NT2/D1 (cell line): ENCODE results near the gene FILIP1L.
"Not testable (repeated sequence)": the region's sequence is repeated elsewhere in the genome, so short reads cannot be mapped to it uniquely, and the experiment has no call there.

Source experiments
- DNase-seq: peaks from one replicate; pipeline ENCODE4 v3.0.0-alpha.2; 2011; ENCODE audit warnings: low read depth, low spot score
- H3K27me3 ChIP-seq: 2 replicates; pipeline ENCODE4 v1.6.0; 2011; ENCODE audit warnings: mild to moderate bottlenecking; ENCODE audit not compliant: insufficient read length, insufficient read depth
- H3K36me3 ChIP-seq: 2 replicates; pipeline ENCODE4 v1.6.1; 2011; ENCODE audit warnings: mild to moderate bottlenecking, low read length, mixed read lengths; ENCODE audit not compliant: insufficient read depth, insufficient read length
- H3K4me1 ChIP-seq: 2 replicates; pipeline ENCODE4 v1.5.1; 2011; ENCODE audit not compliant: insufficient read depth, insufficient read length
- H3K4me3 ChIP-seq: 2 replicates; pipeline ENCODE4 v1.5.1; 2011; ENCODE audit warnings: low read depth; ENCODE audit not compliant: insufficient read length
- H3K9ac ChIP-seq: 2 replicates; pipeline ENCODE4 v1.6.0; 2011; ENCODE audit warnings: low read depth; ENCODE audit not compliant: insufficient read length
- H3K9me3 ChIP-seq: 2 replicates; pipeline ENCODE4 v1.5.1; 2011; ENCODE audit warnings: mild to moderate bottlenecking, low read length; ENCODE audit not compliant: insufficient read depth
- SUZ12 ChIP-seq: IDR thresholded peaks from 2 replicates; pipeline ENCODE4 v1.6.1; 2011; ENCODE audit not compliant: insufficient read length, insufficient read depth; ENCODE audit errors: extremely low read depth
- YY1 ChIP-seq: IDR thresholded peaks from 2 replicates; pipeline ENCODE4 v1.6.1; 2011; ENCODE audit not compliant: insufficient read length, insufficient read depth
- ZNF274 ChIP-seq: IDR thresholded peaks from 2 replicates; pipeline ENCODE4 v1.6.1; 2011; ENCODE audit warnings: mild to moderate bottlenecking, low read depth, low read length

FILIP1L gene

DNA sequence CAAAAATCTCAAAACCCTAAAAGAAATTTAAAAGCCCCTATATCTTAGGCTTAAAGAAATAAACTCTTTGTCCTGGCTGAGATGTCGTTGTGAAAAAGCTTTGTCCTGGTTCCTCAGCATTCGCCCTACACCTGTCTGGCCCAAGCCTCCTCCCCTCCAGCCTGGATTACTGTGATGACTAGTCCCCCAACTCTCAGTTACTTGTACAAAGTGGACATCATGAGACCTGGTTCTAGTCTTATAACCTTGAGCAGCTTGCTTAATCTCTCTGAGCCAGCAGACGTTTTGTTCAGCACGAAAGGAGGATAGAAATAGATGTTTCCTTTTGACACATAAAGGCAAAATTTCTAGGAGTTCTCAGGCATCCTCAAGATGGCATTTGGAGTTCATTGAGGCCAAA, 51.6 kb downstream of the FILIP1L start:
- no peaks in the 10 kb centered on the region for H3K36me3 ChIP-seq
- TF ChIP-seq ZNF274 (no peak), YY1 (no peak), SUZ12 (no peak)
- no peaks in the 10 kb centered on the region for H3K27me3 ChIP-seq
- H3K4me1 ChIP-seq: no peaks in the 10 kb centered on the region
- no peak overlapping the region for H3K9ac ChIP-seq
- no peak overlapping the region for H3K4me3 ChIP-seq
- no peak for DNase-seq
- H3K9me3 ChIP-seq: no peaks in the 10 kb centered on the region

DNA sequence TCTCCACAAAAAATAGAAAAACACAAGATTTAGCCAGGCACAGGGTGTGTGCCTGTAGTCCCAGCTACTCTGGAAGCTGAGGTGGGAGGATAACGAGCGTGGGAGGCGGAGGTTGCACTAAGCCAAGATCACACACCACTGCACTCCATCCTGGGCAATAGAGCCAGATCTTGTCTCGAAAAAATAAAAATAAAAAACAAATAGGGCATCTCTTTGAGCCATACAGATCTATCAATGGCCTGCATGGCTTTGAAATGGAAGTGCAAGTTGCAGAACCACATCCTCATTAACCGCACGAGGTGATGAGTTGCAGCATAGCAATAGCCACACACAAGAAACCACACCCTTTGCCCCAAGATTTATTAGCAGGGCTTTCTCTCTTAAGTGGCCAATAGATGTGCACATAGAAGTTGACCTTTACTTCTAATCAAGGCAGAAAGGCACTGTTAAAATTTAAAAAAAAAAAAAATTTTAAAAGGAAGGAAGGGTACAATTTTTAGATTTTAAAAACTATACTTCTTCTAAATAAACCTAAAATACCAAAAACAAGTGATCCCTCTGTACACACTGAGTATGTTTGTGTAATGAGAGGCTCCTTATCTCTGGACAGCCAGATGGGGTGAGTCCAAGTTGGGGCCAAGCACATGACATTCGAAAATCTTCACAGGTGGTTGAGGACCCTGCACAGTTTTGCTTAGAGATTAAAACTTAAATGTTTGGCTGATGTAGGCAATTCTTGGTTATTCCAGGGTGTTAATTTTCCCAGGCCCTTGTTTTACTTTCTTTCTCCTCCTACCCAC, 53.4 kb downstream of the FILIP1L start:
- no peak overlapping the region for H3K9ac ChIP-seq
- no peaks in the 10 kb centered on the region for H3K9me3 ChIP-seq
- H3K4me1 ChIP-seq: no peaks in the 10 kb centered on the region
- no peak for TF ChIP-seq YY1
- no peak for TF ChIP-seq SUZ12
- TF ChIP-seq ZNF274: no peak
- DNase-seq: no peak
- no peaks in the 10 kb centered on the region for H3K27me3 ChIP-seq
- no peaks in the 10 kb centered on the region for H3K36me3 ChIP-seq
- no peak overlapping the region for H3K4me3 ChIP-seq

DNA sequence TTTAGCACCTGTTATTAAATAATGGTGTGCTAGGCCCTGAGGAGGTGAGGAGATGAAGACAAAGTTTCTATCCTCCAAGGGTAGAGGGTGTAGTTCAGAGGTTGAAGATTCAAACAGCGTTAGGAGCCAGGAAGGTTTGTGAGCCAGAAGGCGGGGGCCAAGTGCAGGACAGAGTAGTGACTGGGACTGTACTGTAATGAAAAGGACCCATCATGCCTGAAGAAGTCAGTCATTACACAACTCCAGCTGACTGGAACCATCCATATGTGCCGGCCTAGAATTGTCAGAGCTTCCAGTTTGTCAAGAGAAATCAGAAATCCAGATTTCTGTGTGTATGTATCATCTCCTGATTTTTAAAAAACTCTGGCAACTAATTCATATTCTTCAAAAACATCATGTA, 54.8 kb downstream of the FILIP1L start:
- H3K9me3 ChIP-seq: no peaks in the 10 kb centered on the region
- no peak overlapping the region for H3K9ac ChIP-seq
- TF ChIP-seq SUZ12 (no peak), ZNF274 (no peak), YY1 (no peak)
- no peaks in the 10 kb centered on the region for H3K36me3 ChIP-seq
- H3K4me1 ChIP-seq: no peaks in the 10 kb centered on the region
- no peak overlapping the region for H3K4me3 ChIP-seq
- H3K27me3 ChIP-seq: no peaks in the 10 kb centered on the region
- DNase-seq: no peak

DNA sequence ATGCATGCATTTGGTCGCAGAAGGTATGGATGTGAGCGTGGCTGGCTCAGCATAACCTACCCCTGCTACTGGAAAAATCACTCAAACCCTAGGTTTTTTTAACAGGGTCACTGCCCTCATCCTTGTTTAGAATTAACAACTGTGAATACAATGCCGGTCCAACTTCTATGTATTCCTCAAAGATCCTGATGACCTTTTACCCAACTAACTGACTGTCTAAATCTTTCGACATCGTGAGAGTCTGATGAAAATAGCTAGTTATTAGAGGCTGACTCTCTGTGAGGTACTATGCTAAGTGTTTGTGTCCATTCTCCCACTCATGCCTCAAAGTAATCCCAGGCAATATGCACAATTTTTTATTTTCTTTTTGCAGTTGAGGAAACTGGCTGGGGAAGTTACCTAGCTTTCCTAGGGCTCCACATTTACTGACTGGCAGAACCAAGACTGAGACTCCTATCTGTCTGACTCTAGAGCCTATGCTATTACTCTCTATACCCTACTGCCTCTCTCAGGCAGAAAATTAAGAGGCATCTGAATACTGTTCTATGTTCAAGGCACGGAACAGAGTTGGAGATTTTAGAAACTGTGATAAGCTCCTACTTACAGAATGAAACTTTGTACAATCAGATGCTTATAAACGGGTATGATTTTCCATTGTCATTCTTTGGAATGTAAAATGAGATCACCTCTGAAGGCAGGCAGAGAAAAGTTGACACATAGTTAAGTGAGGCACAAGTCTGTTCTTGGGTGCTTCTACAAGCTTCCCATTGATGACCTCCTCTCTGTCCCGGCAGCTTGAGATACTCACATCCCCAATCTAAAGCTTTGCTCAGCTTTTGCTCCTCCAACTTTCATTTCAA, 56.4 kb downstream of the FILIP1L start:
- no peaks in the 10 kb centered on the region for H3K4me1 ChIP-seq
- TF ChIP-seq ZNF274 (no peak), YY1 (no peak), SUZ12 (no peak)
- H3K9me3 ChIP-seq: no peaks in the 10 kb centered on the region
- no peaks in the 10 kb centered on the region for H3K36me3 ChIP-seq
- no peak for DNase-seq
- no peak overlapping the region for H3K4me3 ChIP-seq
- no peaks in the 10 kb centered on the region for H3K27me3 ChIP-seq
- H3K9ac ChIP-seq: no peak overlapping the region

DNA sequence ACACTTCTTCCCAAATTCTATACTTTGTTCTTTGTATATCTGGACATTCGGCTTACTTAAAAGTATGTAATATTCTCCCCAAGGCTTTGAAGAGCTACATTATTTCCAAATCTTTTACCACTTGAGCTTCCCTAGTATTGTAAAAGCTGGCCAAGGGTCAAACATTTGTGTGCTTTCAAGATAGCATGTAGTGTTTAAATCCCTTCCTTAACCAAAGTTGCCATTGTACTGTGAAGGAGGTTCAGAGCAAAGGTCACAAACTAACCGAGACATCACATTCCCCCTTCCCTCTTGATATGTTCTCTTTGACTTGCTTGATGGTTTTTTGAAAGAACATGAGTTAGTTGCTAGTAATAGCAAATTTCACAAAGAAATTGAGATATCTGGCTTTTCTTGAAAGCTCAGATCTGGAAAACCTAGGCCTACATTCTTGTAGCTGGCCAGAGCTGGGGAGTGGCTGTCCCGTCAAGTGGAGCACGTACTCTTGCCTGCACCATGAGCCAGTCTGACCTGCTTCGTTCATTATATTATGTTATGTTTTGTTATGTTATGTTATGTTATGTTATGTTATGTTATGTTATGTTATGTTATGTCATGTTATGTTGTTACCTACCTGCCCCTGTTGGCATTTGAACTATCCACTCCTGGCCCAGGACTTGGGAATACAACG, 60.2 kb downstream of the FILIP1L start:
- no peak for TF ChIP-seq SUZ12
- TF ChIP-seq ZNF274: no peak
- no peak for TF ChIP-seq YY1
- Histone ChIP-seq H3K36me3 (no peaks in the 10 kb centered on the region), H3K4me1 (peaks cover 1% of the 10 kb centered on the region), H3K4me3 (no peak overlapping the region), H3K9ac (no peak overlapping the region), H3K27me3 (no peaks in the 10 kb centered on the region), H3K9me3 (no peaks in the 10 kb centered on the region)
- DNase-seq: no peak

DNA sequence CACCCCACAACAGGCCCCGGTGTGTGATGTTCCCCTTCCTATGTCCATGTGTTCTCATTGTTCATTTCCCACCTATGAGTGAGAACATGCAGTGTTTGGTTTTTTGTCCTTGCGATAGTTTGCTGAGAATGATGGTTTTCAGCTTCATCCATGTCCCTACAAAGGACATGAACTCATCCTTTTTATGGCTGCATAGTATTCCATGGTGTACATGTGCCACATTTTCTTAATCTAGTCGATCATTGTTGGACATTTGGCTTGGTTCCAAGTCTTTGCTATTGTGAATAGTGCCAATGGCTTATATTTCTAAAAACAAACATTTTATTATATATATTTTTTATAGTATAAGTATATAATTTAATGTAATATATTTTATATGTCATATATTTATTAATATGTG, 62.8 kb downstream of the FILIP1L start:
- not testable (repeated sequence) for H3K9me3 ChIP-seq, H3K4me3 ChIP-seq, H3K27me3 ChIP-seq

DNA sequence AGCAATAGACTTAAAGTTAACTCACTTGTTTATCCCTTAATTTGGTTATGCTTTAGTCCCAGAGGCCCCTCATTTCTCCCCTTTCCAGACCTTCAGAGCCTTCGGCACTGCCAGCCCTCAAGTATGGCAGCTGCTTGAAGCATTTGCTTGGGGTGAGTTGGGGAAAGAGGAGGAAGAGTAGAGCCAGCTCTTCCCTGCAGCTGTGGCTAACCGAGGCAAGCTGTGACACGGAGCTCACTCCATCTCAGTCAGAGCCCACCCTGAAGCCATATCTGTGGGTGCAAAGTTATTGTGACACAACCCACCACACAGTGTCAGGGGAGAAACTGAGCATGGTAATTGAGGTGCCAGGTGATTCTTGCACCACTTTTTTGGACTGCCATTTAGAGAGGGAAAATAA, 66.1 kb downstream of the FILIP1L start:
- Histone ChIP-seq H3K27me3 (no peaks in the 10 kb centered on the region), H3K36me3 (no peaks in the 10 kb centered on the region), H3K9me3 (no peaks in the 10 kb centered on the region), H3K9ac (no peak overlapping the region), H3K4me3 (no peak overlapping the region), H3K4me1 (peaks cover 5% of the 10 kb centered on the region)
- no peak for DNase-seq
- no peak for TF ChIP-seq ZNF274
- TF ChIP-seq SUZ12: no peak
- no peak for TF ChIP-seq YY1

More for the DNA sequence above, 62.8 kb downstream of the FILIP1L start:
- not testable (repeated sequence) for H3K9ac ChIP-seq, DNase-seq, H3K36me3 ChIP-seq, H3K4me1 ChIP-seq
